AG09319 (cell line): ENCODE data around the gene NEU4.
"Not testable (repeated sequence)": the region's sequence is repeated elsewhere in the genome, so short reads cannot be mapped to it uniquely, and the experiment has no call there.

Source experiments
- DNase-seq: peaks from one replicate; pipeline ENCODE4 v3.0.0-alpha.2; 2010; ENCODE audit warnings: low read depth; ENCODE audit errors: extremely low read depth
- CTCF ChIP-seq: IDR thresholded peaks from 2 replicates; pipeline ENCODE4 v1.5.1; 2011; ENCODE audit warnings: low read depth, mild to moderate bottlenecking, inconsistent platforms, low read length, moderate library complexity

NEU4 gene

GRCh38 chr2:241808721-241809382 lies at the start of gene NEU4:
Gene NEU4, plus strand, starts transcription at chr2:241809193. Its CDS starts 5,292 bp downstream, at chr2:241814485.
- no peak for TF ChIP-seq CTCF
- no peak for DNase-seq

GRCh38 chr2:241759893-241760292 lies 49.1 kb upstream of the NEU4 start:
- not testable (repeated sequence) for DNase-seq

GRCh38 chr2:241760301-241760771 lies 48.7 kb upstream of the NEU4 start:
- DNase-seq, result no peak
- TF ChIP-seq CTCF, result no peak

GRCh38 chr2:241762321-241762932 lies 46.6 kb upstream of the NEU4 start:
- DNase-seq, result no peak
- no peak for TF ChIP-seq CTCF

GRCh38 chr2:241762933-241763369 lies 46.0 kb upstream of the NEU4 start:
- no peak for TF ChIP-seq CTCF
- DNase-seq, result no peak

- DNase-seq, result no peak
- no peak for TF ChIP-seq CTCF
Observed at GRCh38 chr2:241763551-241764274, 45.3 kb upstream of the NEU4 start.

- TF ChIP-seq CTCF, result no peak
- DNase-seq, result no peak
Observed at GRCh38 chr2:241764275-241765241, 44.4 kb upstream of the NEU4 start.
